GM12878 (cell line): ENCODE measurements around the gene PGAM1. TPM values are rescaled to one million over a fixed set of nuclear protein-coding genes. Genes with fewer than 3 reads are reported as not detected.

Experiments used
- ATAC-seq: fragments of 200-7000 bp; cut with Tn5 transposase; 3 replicates; pipeline ENCODE4 v1.9.1; 2020; ENCODE audit warnings: mild to moderate bottlenecking, moderate library complexity
- BruUV-seq: library from RNA; stranded (reverse); fragments of 400-500 nt; replicated peaks from 2 replicates; lab custom pipeline; 2021; lab: Mats Ljungman, UMichigan
- CTCF ChIA-PET: fragments of 300-600 bp; sonication (Branson Sonifier 250); formaldehyde crosslinking; extraction: SDS; loops from one replicate; lab custom pipeline; 2021; ENCODE audit warnings: inconsistent platforms; lab: Yijun Ruan, JAX
- POLR2A ChIA-PET: fragments of 350-600 bp; formaldehyde crosslinking; extraction: SDS; loops from one replicate; lab custom pipeline; 2021; ENCODE audit warnings: inconsistent platforms; lab: Charles Lee
- RAD21 ChIA-PET: fragments of 300-600 bp; sonication (Branson Sonifier 250); formaldehyde crosslinking; loops from one replicate; lab custom pipeline; 2023; ENCODE audit warnings: antibody characterized with exemption; ENCODE audit not compliant: unreplicated experiment; lab: Charles Lee
- SMC1A ChIA-PET: fragments of 300-600 bp; sonication (Branson Sonifier 250); formaldehyde crosslinking; loops from one replicate; lab custom pipeline; 2023; ENCODE audit not compliant: unreplicated experiment, uncharacterized antibody; lab: Charles Lee
- DNase-seq: peaks from one replicate; pipeline ENCODE4 v3.0.0-alpha.2; 2011; ENCODE audit warnings: low read depth, low spot score
- FAIRE-seq: peaks from 3 replicates; lab custom pipeline; 2011; peaks lifted over from hg19 to GRCh38; lab: Jason Lieb, UNC
- H2AFZ ChIP-seq: 2 replicates; pipeline ENCODE4 v1.6.0; 2011; ENCODE audit warnings: low read depth, low read length, control low read depth; ENCODE audit not compliant: control insufficient read depth
- H3K27ac ChIP-seq: 2 replicates; pipeline ENCODE4 v1.5.1; 2011; ENCODE audit warnings: control low read depth; ENCODE audit not compliant: control insufficient read depth, insufficient read depth
- H3K27me3 ChIP-seq, 2 experiments: replicated peaks in 1 of 2; 2 replicates each; pipeline versions ENCODE4 v1.6.0 to v1.6.1; 2011; ENCODE audit warnings: low read length in 1 of 2; ENCODE audit not compliant: control insufficient read depth in 2 of 2, insufficient read depth in 2 of 2
- H3K36me3 ChIP-seq, 2 experiments: 2 replicates each; pipeline ENCODE4 v1.5.1; 2011; ENCODE audit warnings: low read length in 1 of 2; ENCODE audit not compliant: control insufficient read depth in 2 of 2, insufficient read depth in 2 of 2
- H3K4me1 ChIP-seq: 2 replicates; pipeline ENCODE4 v1.6.1; 2011; ENCODE audit warnings: mild to moderate bottlenecking, low read length, moderate library complexity, mixed read lengths; ENCODE audit not compliant: control insufficient read depth, insufficient read depth
- H3K4me2 ChIP-seq: 2 replicates; pipeline ENCODE4 v1.6.0; 2011; ENCODE audit warnings: control low read depth; ENCODE audit not compliant: control insufficient read depth, insufficient read depth
- H3K4me3 ChIP-seq: fragments of 200-600 bp; sonication (generic); 2 replicates; pipeline ENCODE4 v1.5.1; 2016
- H3K79me2 ChIP-seq: 2 replicates; pipeline ENCODE4 v1.6.0; 2011; ENCODE audit warnings: low read length; ENCODE audit not compliant: control insufficient read depth, insufficient read depth
- H3K9ac ChIP-seq: 2 replicates; pipeline ENCODE4 v1.8.0; 2011; ENCODE audit warnings: low read length, control low read depth, mixed read lengths; ENCODE audit not compliant: control insufficient read depth, insufficient read depth
- H3K9me3 ChIP-seq: replicated peaks from 3 replicates; pipeline ENCODE4 v1.5.1; 2011; ENCODE audit warnings: mild to moderate bottlenecking, low read length; ENCODE audit not compliant: control insufficient read depth, insufficient read depth
- H4K20me1 ChIP-seq: 2 replicates; pipeline ENCODE4 v1.6.0; 2011; ENCODE audit not compliant: control insufficient read depth, insufficient read depth
- DPF2 ChIP-seq: fragments of 450-650 bp; IDR thresholded peaks from 2 replicates; pipeline ENCODE4 v1.6.1; 2017; ENCODE audit warnings: mild to moderate bottlenecking
- GABPA ChIP-seq: IDR thresholded peaks from 2 replicates; pipeline ENCODE4 v1.6.1; 2014; ENCODE audit warnings: antibody characterized with exemption, low read depth, mild to moderate bottlenecking, inconsistent platforms
- NBN ChIP-seq: fragments of 450-650 bp; IDR thresholded peaks from 2 replicates; pipeline ENCODE4 v1.6.1; 2016
- NFXL1 ChIP-seq: fragments of 450-650 bp; IDR thresholded peaks from 2 replicates; pipeline ENCODE4 v1.6.1; 2017; ENCODE audit warnings: antibody characterized with exemption, mild to moderate bottlenecking, borderline replicate concordance
- POLR2A ChIP-seq: IDR thresholded peaks from 2 replicates; pipeline ENCODE4 v1.6.1; 2011; ENCODE audit warnings: low read depth, mild to moderate bottlenecking, low read length
- RELB ChIP-seq: fragments of 450-650 bp; IDR thresholded peaks from 2 replicates; pipeline ENCODE4 v1.6.1; 2017; ENCODE audit warnings: low read depth, mild to moderate bottlenecking, moderate library complexity
- SMARCA5 ChIP-seq: fragments of 450-650 bp; IDR thresholded peaks from 2 replicates; pipeline ENCODE4 v1.6.1; 2017; ENCODE audit warnings: mild to moderate bottlenecking
- SREBF1 ChIP-seq: IDR thresholded peaks from 2 replicates; pipeline ENCODE4 v1.6.1; 2012; ENCODE audit warnings: mild to moderate bottlenecking, low read length
- ZBTB40 ChIP-seq: fragments of 450-650 bp; IDR thresholded peaks from 2 replicates; pipeline ENCODE4 v1.6.1; 2016; ENCODE audit warnings: mild to moderate bottlenecking, moderate library complexity, borderline replicate concordance
- WGBS: methylation state at CpG from one replicate; pipeline ENCODE4 v1.1.6; 2016; ENCODE audit warnings: low lambda C conversion rate; ENCODE audit not compliant: insufficient replicate concordance, insufficient coverage; ENCODE audit errors: missing lambda C conversion rate; 5-methylcytosine and 5-hydroxymethylcytosine counted together
- in situ Hi-C: fragments of 300-500 bp; cut with MboI; formaldehyde crosslinking; loops from 9 replicates; pipeline ENCODE4 v1.14.3; 2018; ENCODE audit warnings: mixed read lengths
- intact Hi-C: fragments of 100-400 bp; cut with micrococcal nuclease; formaldehyde crosslinking; loops from one replicate; pipeline ENCODE4 v1.14.2; 2022; ENCODE audit not compliant: unreplicated experiment
- polyA plus RNA-seq, 11 experiments: library from polyadenylated mRNA; depleted of rRNA in 4 of 11; unstranded in 6 of 11; stranded (reverse) in 5 of 11; fragments of >200 nt; fragmentation: Nextera tagmentation in 4 of 11; fragmentation: Illumina TruSeq in 1 of 11; extraction: Ambion mirVana in 4 of 11; extraction: Trizol in 1 of 11; gene quantifications; 1 replicate in 1 of 11; 2 replicates in 10 of 11; pipeline versions ENCODE4 v1.2.1 to v1.2.3, GENCODE V29; 2011 to 2016; ENCODE audit warnings: inconsistent platforms in 2 of 11, missing spikeins in 2 of 11, low read depth in 1 of 11
- total RNA-seq, 4 experiments: library from RNA; depleted of rRNA in 3 of 4; stranded (reverse); fragments of >200 nt in 3 of 4; fragmentation: Illumina TruSeq in 1 of 4; extraction: Trizol in 1 of 4; gene quantifications; 2 replicates each; pipeline versions ENCODE4 v1.2.1 to v1.2.3, GENCODE V29; 2013 to 2021
- TF ChIP-seq, protein P1 (sequence below), 3 experiments: IDR thresholded peaks in 2 of 3; conservative IDR thresholded peaks in 1 of 3; 2 replicates each; pipeline ENCODE4 v1.5.1; 2011; ENCODE audit warnings: low read depth in 3 of 3, low read length in 3 of 3, mild to moderate bottlenecking in 3 of 3, control low read depth in 2 of 3, moderate library complexity in 2 of 3, inconsistent platforms in 1 of 3, mixed read lengths in 1 of 3; ENCODE audit not compliant: control insufficient read depth in 2 of 3, insufficient read depth in 1 of 3; ENCODE audit errors: extremely low read depth in 1 of 3

Gene PGAM1
- total and polyA plus RNA-seq, 10 of the 15 experiments (the other 5 are each of a cell fraction or from before 2014, with no cell fraction given) = 115 to 1,362 (median 744) TPM

DNA sequence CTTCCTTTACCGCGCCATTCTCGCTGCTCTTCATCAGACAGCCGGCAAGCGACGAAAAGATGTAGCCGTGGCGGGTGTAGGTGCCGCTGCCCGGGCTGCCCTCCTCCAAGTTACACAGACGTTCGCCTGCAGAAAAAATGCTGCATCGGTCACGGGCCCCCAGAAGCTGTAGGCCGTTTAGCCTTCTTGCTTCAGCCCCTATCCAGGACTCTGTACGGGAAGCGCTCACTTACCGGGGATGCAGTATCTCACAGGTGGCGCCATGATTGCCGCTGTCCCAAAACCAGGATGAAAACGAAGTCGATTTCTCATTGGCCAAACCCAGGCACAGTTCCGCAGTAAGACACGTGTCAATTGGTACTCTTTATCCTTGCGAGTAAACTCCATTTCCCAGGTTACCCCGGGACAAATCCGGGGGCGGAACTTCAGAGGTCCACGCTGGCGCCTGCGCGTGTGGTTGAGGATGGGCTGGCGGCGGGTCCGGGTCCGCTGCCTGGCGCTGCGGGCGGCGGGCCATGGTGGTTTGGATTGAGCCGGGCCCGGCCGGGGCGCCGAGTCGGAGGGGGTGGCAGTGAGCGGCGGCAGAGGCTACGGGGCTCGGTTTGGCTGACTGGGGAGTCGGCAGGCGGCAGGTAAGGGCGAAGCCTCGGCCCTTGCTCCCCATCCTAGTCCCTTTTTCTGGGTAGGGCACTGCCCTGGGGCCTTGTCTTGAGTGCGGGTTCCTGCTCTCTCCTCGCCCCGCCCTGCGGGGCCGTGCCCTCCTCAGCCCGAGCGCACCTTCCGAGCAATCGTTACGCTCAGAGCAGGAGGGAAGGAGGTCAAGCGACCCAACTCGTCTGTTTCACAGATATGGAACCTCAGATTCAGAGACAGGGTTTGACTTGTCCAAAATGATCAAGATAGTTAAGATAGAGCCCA is 20.0 kb downstream of the PGAM1 start, which contains the start of the genes EXOSC1 and ZDHHC16:
EXOSC1 (minus strand) TSS at position 285 of the 918 bp plus-strand sequence; CDS start at position 264, 21 bp downstream.
ZDHHC16 (plus strand) TSS at position 454 of the 918 bp plus-strand sequence. CDS start 5,501 bp downstream, outside the sequence.
- Histone ChIP-seq H3K4me2 (peak within 1 kb of the TSS; percentile 91), H3K4me1 (peaks cover 8% of the 10 kb centered on the region), H3K79me2 (peaks cover 36% of the 10 kb centered on the region), H3K27ac (peak within 1 kb of the TSS; percentile 53), H3K36me3 (peaks cover 0 to 6% of the 10 kb centered on the region in 2 experiments; a peak in 2 of 4 replicates), H2AFZ (peak within 1 kb of the TSS; percentile 96), H3K9me3 (no peaks in the 10 kb centered on the region; the same call in 2 of the 3 replicates), H3K27me3 (no peaks in the 10 kb centered on the region), H4K20me1 (no peaks in the 10 kb centered on the region), H3K4me3 (peak within 1 kb of the TSS; percentile 89), H3K9ac (peak within 1 kb of the TSS; percentile 81)
- ChIA-PET RAD21 (interaction anchor here (0.7 kb wide), 1 partner anchor 45 kb away, joined by 3 read pairs; the partner anchor contains the start of gene RRP12), CTCF (interaction anchor here (0.6 to 3.6 kb wide), 3 partner anchors 19 to 718 kb away, joined by 3 to 18 read pairs (median 3); no protein-coding TSS in a partner anchor), SMC1A (interaction anchor here (1.2 to 3.0 kb wide), 2 partner anchors 16 to 18 kb away, joined by 3 to 12 read pairs; no protein-coding TSS in a partner anchor), POLR2A (interaction anchor here (0.5 to 1.2 kb wide), 3 partner anchors 18 to 71 kb away, joined by 3 to 6 read pairs (median 3); no protein-coding TSS in a partner anchor)
- ATAC-seq = peak; percentile 98
- DNase-seq = peak; percentile 93
- WGBS = under 1% methylated on average over 66 of the region's 66 CpGs
- intact Hi-C loops (loop anchor here (1.0 to 5.0 kb wide), 2 partner anchors 39 to 51 kb away; partner anchors contain the start of genes MMS19 and UBTD1), in situ Hi-C loops (no loop called here)
- BruUV-seq = TSS peak; percentile 81
- peak; percentile 99 for FAIRE-seq
- TF ChIP-seq SMARCA5 (peak; percentile 36; the same call in 1 of the 2 replicates), SREBF1 (peak; percentile 72; the same call in 1 of the 2 replicates), ZBTB40 (peak; percentile 60; the same call in 1 of the 2 replicates), NFXL1 (no peak), RELB (peak; percentile 95), GABPA (0 out of 2 replicates have a peak, but pooled peaks have one; percentile 28), NBN (peak; percentile 34; the same call in 1 of the 2 replicates), DPF2 (no peak), POLR2A (peak; percentile 84)
- TF ChIP-seq, protein P1, sequence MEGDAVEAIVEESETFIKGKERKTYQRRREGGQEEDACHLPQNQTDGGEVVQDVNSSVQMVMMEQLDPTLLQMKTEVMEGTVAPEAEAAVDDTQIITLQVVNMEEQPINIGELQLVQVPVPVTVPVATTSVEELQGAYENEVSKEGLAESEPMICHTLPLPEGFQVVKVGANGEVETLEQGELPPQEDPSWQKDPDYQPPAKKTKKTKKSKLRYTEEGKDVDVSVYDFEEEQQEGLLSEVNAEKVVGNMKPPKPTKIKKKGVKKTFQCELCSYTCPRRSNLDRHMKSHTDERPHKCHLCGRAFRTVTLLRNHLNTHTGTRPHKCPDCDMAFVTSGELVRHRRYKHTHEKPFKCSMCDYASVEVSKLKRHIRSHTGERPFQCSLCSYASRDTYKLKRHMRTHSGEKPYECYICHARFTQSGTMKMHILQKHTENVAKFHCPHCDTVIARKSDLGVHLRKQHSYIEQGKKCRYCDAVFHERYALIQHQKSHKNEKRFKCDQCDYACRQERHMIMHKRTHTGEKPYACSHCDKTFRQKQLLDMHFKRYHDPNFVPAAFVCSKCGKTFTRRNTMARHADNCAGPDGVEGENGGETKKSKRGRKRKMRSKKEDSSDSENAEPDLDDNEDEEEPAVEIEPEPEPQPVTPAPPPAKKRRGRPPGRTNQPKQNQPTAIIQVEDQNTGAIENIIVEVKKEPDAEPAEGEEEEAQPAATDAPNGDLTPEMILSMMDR (IDR thresholded peaks at IDR 0.05 in 2 of 3, conservative IDR thresholded peaks at IDR 0.05 in 1 of 3; ENCODE audit: control insufficient read depth in 2 of 3, extremely low read depth in 1 of 3, insufficient read depth in 1 of 3, low read depth in 3 of 3, low read length in 3 of 3) = peak in 1 of 3 experiments; percentile 23; a peak in 2 of 6 replicates
